GM18502 (cell line): ENCODE measurements around the gene PDLIM1.

Experiments used
- ATAC-seq: cut with Tn5 transposase; IDR thresholded peaks from one replicate; pipeline ENCODE4 v1.9.1; 2021; ENCODE audit warnings: mild to moderate bottlenecking; ENCODE audit not compliant: unreplicated experiment, poor library complexity

PDLIM1 gene

GRCh38 chr10:95267251-95267650 is 23.6 kb downstream of the PDLIM1 start:
- ATAC-seq, result no peak

GRCh38 chr10:95266674-95267095 is 24.1 kb downstream of the PDLIM1 start:
- peak; percentile 87 for ATAC-seq

- ATAC-seq, result no peak
These were observed 25.2 kb downstream of the PDLIM1 start for GRCh38 chr10:95265572-95265971.

- no peak for ATAC-seq
These were observed 26.4 kb downstream of the PDLIM1 start for GRCh38 chr10:95264227-95265051.

GRCh38 chr10:95263864-95264226 is 27.0 kb downstream of the PDLIM1 start:
- ATAC-seq, result no peak

GRCh38 chr10:95262763-95263518 is 27.9 kb downstream of the PDLIM1 start:
- ATAC-seq, result no peak

- no peak for ATAC-seq
These were observed 28.9 kb downstream of the PDLIM1 start for GRCh38 chr10:95261926-95262325.

GRCh38 chr10:95260909-95261552 is 29.8 kb downstream of the PDLIM1 start:
- peak; percentile 8 for ATAC-seq

GRCh38 chr10:95260397-95260881 is 30.4 kb downstream of the PDLIM1 start:
- ATAC-seq, result peak; percentile 75

GRCh38 chr10:95257849-95258248 is 33.0 kb downstream of the PDLIM1 start:
- no peak for ATAC-seq

- no peak for ATAC-seq
These were observed 34.5 kb downstream of the PDLIM1 start for GRCh38 chr10:95256268-95256667.

- ATAC-seq, result peak; percentile 61
These were observed 36.2 kb downstream of the PDLIM1 start for GRCh38 chr10:95254629-95255028.

GRCh38 chr10:95253686-95254085 is 37.1 kb downstream of the PDLIM1 start:
- ATAC-seq, result no peak

GRCh38 chr10:95253007-95253406 is 37.8 kb downstream of the PDLIM1 start:
- ATAC-seq, result no peak

GRCh38 chr10:95250856-95251255 is 39.9 kb downstream of the PDLIM1 start:
- no peak for ATAC-seq

- ATAC-seq, result no peak
These were observed 41.3 kb downstream of the PDLIM1 start for GRCh38 chr10:95249467-95249866.

GRCh38 chr10:95248989-95249388 is 41.8 kb downstream of the PDLIM1 start:
- ATAC-seq, result no peak

GRCh38 chr10:95247881-95248583 is 42.8 kb downstream of the PDLIM1 start:
- no peak for ATAC-seq

GRCh38 chr10:95247200-95247880 is 43.5 kb downstream of the PDLIM1 start:
- ATAC-seq, result no peak

GRCh38 chr10:95246582-95247051 is 44.2 kb downstream of the PDLIM1 start:
- ATAC-seq, result no peak
